K562 (cell line): ENCODE data around the gene NOD2. TPM values are rescaled to one million over a fixed set of nuclear protein-coding genes. Genes with fewer than 3 reads are reported as not detected.

Experiments used
- ARNT ChIP-seq, 2 experiments: fragments of 450-650 bp; IDR thresholded peaks; 2 replicates each; pipeline ENCODE4 v1.6.1; 2016; ENCODE audit warnings: mild to moderate bottlenecking in 1 of 2
- BDP1 ChIP-seq: IDR thresholded peaks from 3 replicates; pipeline ENCODE4 v1.6.1; 2011; ENCODE audit not compliant: insufficient read length, insufficient read depth
- DPF2 ChIP-seq: fragments of 450-650 bp; IDR thresholded peaks from 2 replicates; pipeline ENCODE4 v1.6.1; 2016
- ETV5 ChIP-seq: sonication (generic); formaldehyde crosslinking; IDR thresholded peaks from 2 replicates; pipeline ENCODE4 v1.4.0; 2020; ENCODE audit warnings: low read depth, mild to moderate bottlenecking, missing genetic modification reagents
- KAT2B ChIP-seq: IDR thresholded peaks from one replicate; pipeline ENCODE4 v1.6.1; 2012; ENCODE audit warnings: low read depth, mild to moderate bottlenecking, control low read depth, inconsistent platforms, low read length, moderate library complexity
- MAFG ChIP-seq: fragments of 450-650 bp; conservative IDR thresholded peaks from 2 replicates; pipeline ENCODE4 v1.6.1; 2016; ENCODE audit warnings: missing genetic modification characterization, missing compliant biosample characterization
- MCM2 ChIP-seq: fragments of 450-650 bp; IDR thresholded peaks from 2 replicates; pipeline ENCODE4 v1.6.1; 2017; ENCODE audit warnings: low read depth, mild to moderate bottlenecking
- MEIS2 ChIP-seq: fragments of 450-650 bp; IDR thresholded peaks from 2 replicates; pipeline ENCODE4 v1.6.1; 2014; ENCODE audit warnings: mild to moderate bottlenecking; ENCODE audit not compliant: partially characterized antibody
- MIER1 ChIP-seq: fragments of 450-650 bp; IDR thresholded peaks from 2 replicates; pipeline ENCODE4 v1.6.1; 2016; ENCODE audit warnings: antibody characterized with exemption, mild to moderate bottlenecking, low read depth
- SMARCB1 ChIP-seq: IDR thresholded peaks from 2 replicates; pipeline ENCODE4 v1.6.1; 2011; ENCODE audit warnings: improper control_type of control experiment, low read depth; ENCODE audit not compliant: insufficient read length
- ZBTB11 ChIP-seq, 3 experiments: fragments of 200-800 bp in 1 of 3; fragments of 250-450 bp in 1 of 3; fragments of 450-650 bp in 1 of 3; sonication (Bioruptor Pico) in 1 of 3; sonication (Bioruptor generic) in 1 of 3; formaldehyde crosslinking in 1 of 3; IDR thresholded peaks; 2 replicates each; pipeline versions ENCODE4 v1.6.1 to v1.8.0; 2016 to 2022; ENCODE audit warnings: mild to moderate bottlenecking in 2 of 3, missing genetic modification characterization in 2 of 3, missing compliant biosample characterization in 1 of 3, moderate library complexity in 1 of 3
- ZFP1 ChIP-seq: fragments of 450-650 bp; formaldehyde crosslinking; IDR thresholded peaks from 2 replicates; pipeline ENCODE4 v1.4.0; 2020; ENCODE audit warnings: mild to moderate bottlenecking, mixed read lengths
- ZMIZ1 ChIP-seq, 2 experiments: fragments of 150-350 bp in 1 of 2; IDR thresholded peaks; 2 replicates each; pipeline ENCODE4 v1.6.1; 2012 to 2016; ENCODE audit warnings: low read depth in 2 of 2, low read length in 2 of 2, mild to moderate bottlenecking in 1 of 2, moderate library complexity in 1 of 2
- ZNF124 ChIP-seq: sonication (generic); formaldehyde crosslinking; IDR thresholded peaks from 2 replicates; pipeline ENCODE4 v1.8.1; 2022; ENCODE audit warnings: missing genetic modification reagents
- ZNF449 ChIP-seq: fragments of 250-450 bp; sonication (Bioruptor Pico); IDR thresholded peaks from 2 replicates; pipeline ENCODE4 v1.8.0; 2022; ENCODE audit warnings: moderate library complexity, mild to moderate bottlenecking, inconsistent platforms
- polyA plus RNA-seq, 8 experiments: library from polyadenylated mRNA; depleted of rRNA in 4 of 8; stranded (reverse) in 5 of 8; unstranded in 3 of 8; fragments of >200 nt; fragmentation: Nextera tagmentation in 2 of 8; fragmentation: Illumina TruSeq in 1 of 8; extraction: Ambion mirVana in 2 of 8; extraction: Trizol in 1 of 8; gene quantifications; 2 replicates each; pipeline versions ENCODE4 v1.2.1 to v1.2.3, GENCODE V29; 2011 to 2014; ENCODE audit warnings: inconsistent platforms in 1 of 8, missing spikeins in 1 of 8
- total RNA-seq, 7 experiments: library from RNA; depleted of rRNA in 6 of 7; stranded (reverse); fragments of >200 nt in 6 of 7; fragmentation: Illumina TruSeq in 2 of 7; extraction: Trizol in 2 of 7; gene quantifications; 2 replicates each; pipeline versions ENCODE4 v1.2.1 to v1.2.3, GENCODE V29; 2011 to 2021; ENCODE audit warnings: low replicate concordance in 1 of 7

The NOD2 gene
- total and polyA plus RNA-seq, 9 of the 15 experiments (the other 6 are each of a cell fraction or from before 2014, with no cell fraction given) = 0.04 TPM; not detected in 8

- TF ChIP-seq ZBTB11 (CRISPR knock-in tag; IDR thresholded peaks at IDR 0.05) = no peak
- no peak for TF ChIP-seq ETV5 (CRISPR knock-in tag)
- TF ChIP-seq DPF2 = no peak
- no peak for TF ChIP-seq MIER1
- TF ChIP-seq ZNF449 (CRISPR knock-in tag) = no peak
- no peak for TF ChIP-seq ZNF124 (CRISPR knock-in tag)
- no peak for TF ChIP-seq KAT2B
- no peak for TF ChIP-seq MCM2
- no peak for TF ChIP-seq SMARCB1
- no peak for TF ChIP-seq MAFG (tag)
- no peak for TF ChIP-seq ZFP1
- no peak for TF ChIP-seq ARNT (IDR thresholded peaks at IDR 0.05)
- no peak for TF ChIP-seq MEIS2
- TF ChIP-seq ZMIZ1 (IDR thresholded peaks at IDR 0.05; ENCODE audit: low read depth in 2 of 2, low read length in 2 of 2) = no peak
- no peak for TF ChIP-seq BDP1
- TF ChIP-seq, all 486 proteins: peak for 0
These were observed 16.6 kb downstream of the NOD2 start (continued) for GRCh38 chr16:50709980-50710379.
